Lung (tissue), 12 donors: ENCODE data around the gene GNPTG. TPM values are rescaled to one million over a fixed set of nuclear protein-coding genes. Genes with fewer than 3 reads are reported as not detected.

Source experiments
- ATAC-seq: fragments of 200-7000 bp; cut with Tn5 transposase; one replicate; pipeline ENCODE4 v1.9.1; 2020; ENCODE audit warnings: moderate number of reproducible peaks; ENCODE audit not compliant: insufficient read depth, low FRiP score
- DNase-seq, 3 donors: peaks; one replicate each; pipeline ENCODE4 v3.0.0-alpha.2; 2013 to 2017
- H3K27ac ChIP-seq, 2 donors: one replicate each; pipeline ENCODE4 v1.5.1; 2013; ENCODE audit warnings: mild to moderate bottlenecking in 2 of 2, moderate library complexity in 2 of 2, control low read depth in 1 of 2, inconsistent platforms in 1 of 2, low read depth in 1 of 2, low read length in 1 of 2
- H3K27me3 ChIP-seq, 3 donors: one replicate each; pipeline ENCODE4 v1.5.1; 2013; ENCODE audit warnings: low read length in 2 of 3; ENCODE audit not compliant: control insufficient read depth in 3 of 3, insufficient read depth in 3 of 3
- H3K36me3 ChIP-seq, 4 donors: one replicate each; pipeline ENCODE4 v1.5.1; 2013; ENCODE audit warnings: low read length in 4 of 4, mild to moderate bottlenecking in 1 of 4, moderate library complexity in 1 of 4; ENCODE audit not compliant: control insufficient read depth in 4 of 4, insufficient read depth in 4 of 4
- H3K4me1 ChIP-seq, 5 donors: one replicate each; pipeline ENCODE4 v1.5.1; 2013; ENCODE audit warnings: low read length in 5 of 5, mild to moderate bottlenecking in 2 of 5, moderate library complexity in 1 of 5; ENCODE audit not compliant: control insufficient read depth in 5 of 5, insufficient read depth in 5 of 5
- H3K4me3 ChIP-seq: one replicate; pipeline ENCODE4 v1.5.1; 2013; ENCODE audit warnings: mild to moderate bottlenecking, control low read depth, moderate library complexity
- H3K9ac ChIP-seq, 2 donors: one replicate each; pipeline ENCODE4 v1.5.1; 2013; ENCODE audit warnings: low read length in 2 of 2, control low read depth in 1 of 2; ENCODE audit not compliant: insufficient read depth in 1 of 2
- H3K9me3 ChIP-seq, 4 donors: one replicate each; pipeline ENCODE4 v1.5.1; 2013; ENCODE audit warnings: low read length in 3 of 4, mild to moderate bottlenecking in 1 of 4, moderate library complexity in 1 of 4; ENCODE audit not compliant: control insufficient read depth in 4 of 4, insufficient read depth in 3 of 4
- CTCF ChIP-seq: IDR thresholded peaks from 2 replicates; pipeline ENCODE4 v1.5.1; 2012; ENCODE audit warnings: mild to moderate bottlenecking; ENCODE audit errors: control extremely low read depth, extremely low read depth
- WGBS, 2 donors: extraction: QIAGEN DNeasy Blood & Tissue Kit; methylation state at CpG; one replicate each; pipeline ENCODE4 v1.1.7; 2013; 5-methylcytosine and 5-hydroxymethylcytosine counted together
- polyA plus RNA-seq, 2 donors: library from polyadenylated mRNA; stranded (reverse); fragments of 200-250 nt; gene quantifications; one replicate each; pipeline ENCODE4 v1.2.1, GENCODE V29; 2013
- total RNA-seq, 2 donors: library from RNA; depleted of rRNA in 1 of 2; stranded (reverse); fragments of >200 nt in 1 of 2; gene quantifications; one replicate each; pipeline ENCODE4 v1.2.1, GENCODE V29; 2014 to 2021
- donor health status: control.
- donor health status: control.
- donor health status: Bipolar disorder and iron deficiency.
- donor health status: healthy.
- donor health status: DM: yes; HTN: yes; CAD: no.

The GNPTG gene
- total and polyA plus RNA-seq, 4 donors, result 34.8 to 92.7 (median 77.8) TPM

- no peak for TF ChIP-seq CTCF
- no peak for DNase-seq
- H3K9ac ChIP-seq, result no peak overlapping the region
- ATAC-seq, result no peak
- peaks cover 0 to 42% (median 18%) of the 10 kb centered on the region in 4 donors for H3K36me3 ChIP-seq
- H3K4me1 ChIP-seq, result peaks cover 0 to 9% (median 0%) of the 10 kb centered on the region in 5 donors
- H3K27ac ChIP-seq, result no peak overlapping the region
- H3K27me3 ChIP-seq, result no peaks in the 10 kb centered on the region
- WGBS, 2 donors, result 91 to 97% methylated on average over 14 of the region's 14 CpGs
- no peak overlapping the region for H3K4me3 ChIP-seq
- no peaks in the 10 kb centered on the region for H3K9me3 ChIP-seq
Observed at GRCh38 chr16:1403733-1404132, 52.0 kb downstream of the GNPTG start.

GRCh38 chr16:1407753-1408152 lies 56.0 kb downstream of the GNPTG start:
- Histone ChIP-seq H3K27ac (peak overlapping the region in 1 of 2 donors; percentile 41), H3K9ac (no peak overlapping the region), H3K4me3 (no peak overlapping the region), H3K4me1 (peaks cover 0 to 9% (median 0%) of the 10 kb centered on the region in 5 donors), H3K36me3 (peaks cover 0 to 18% (median 11%) of the 10 kb centered on the region in 4 donors), H3K27me3 (no peaks in the 10 kb centered on the region), H3K9me3 (no peaks in the 10 kb centered on the region)
- 36 to 42% methylated on average over 11 of the region's 11 CpGs for WGBS, 2 donors
- no peak for TF ChIP-seq CTCF
- ATAC-seq (no peak), DNase-seq (peak in 1 of 3 donors; percentile 20)

GRCh38 chr16:1408171-1408837 lies 56.6 kb downstream of the GNPTG start:
- peak; percentile 93 to 95 (median 94) for DNase-seq
- H3K36me3 ChIP-seq, result peaks cover 0 to 19% (median 9%) of the 10 kb centered on the region in 4 donors
- no peak overlapping the region for H3K9ac ChIP-seq
- 5% methylated on average over 41 to 42 of the region's 42 CpGs for WGBS, 2 donors
- TF ChIP-seq CTCF, result no peak
- H3K9me3 ChIP-seq, result no peaks in the 10 kb centered on the region
- H3K27me3 ChIP-seq, result no peaks in the 10 kb centered on the region
- H3K4me1 ChIP-seq, result peaks cover 0 to 9% (median 2%) of the 10 kb centered on the region in 5 donors
- H3K4me3 ChIP-seq, result no peak overlapping the region
- peak overlapping the region; percentile 17 to 21 for H3K27ac ChIP-seq
- ATAC-seq, result peak; percentile 92

- Histone ChIP-seq H3K9me3 (no peaks in the 10 kb centered on the region), H3K36me3 (peaks cover 0 to 13% (median 0%) of the 10 kb centered on the region in 4 donors), H3K9ac (no peak overlapping the region), H3K27me3 (no peaks in the 10 kb centered on the region), H3K4me3 (no peak overlapping the region), H3K4me1 (peaks cover 0 to 17% (median 7%) of the 10 kb centered on the region in 5 donors), H3K27ac (no peak overlapping the region)
- WGBS, 2 donors, result 89 to 90% methylated on average over 2 of the region's 2 CpGs
- DNase-seq (no peak), ATAC-seq (no peak)
- no peak for TF ChIP-seq CTCF
Observed at GRCh38 chr16:1412847-1413246, 61.1 kb downstream of the GNPTG start.
